ENCODE measurements around the gene PLK2. TPM values are rescaled to one million over a fixed set of nuclear protein-coding genes. Genes with fewer than 3 reads are reported as not detected.

PLK2 gene
- 136 and 156 TPM in 2 replicates for total RNA-seq

GRCh38 chr5:58460002-58460731 is at the start of gene PLK2:
PLK2 (minus strand) TSS chr5:58460086; CDS start chr5:58459959, 127 bp downstream.

GRCh38 chr5:58491216-58491892 is 31.5 kb upstream of the PLK2 start, which contains the start of gene GAPT:
GAPT (plus strand) TSS chr5:58491435; CDS start chr5:58494537, 3,102 bp downstream.

Other genes starting within 250 kb of the PLK2 start
- gene GAPT, start 31.3 kb upstream of the PLK2 start, total RNA-seq = not detected in 2 replicates
- not detected in 2 replicates for gene RAB3C, start 123.0 kb upstream of the PLK2 start, total RNA-seq

Data from uterine smooth muscle cell (primary cell).